GM19035 (cell line): ENCODE data around the gene PHLPP1.
"Not testable (repeated sequence)": the region's sequence is repeated elsewhere in the genome, so short reads cannot be mapped to it uniquely, and the experiment has no call there.

ENCODE experiments used
- ATAC-seq: cut with Tn5 transposase; IDR thresholded peaks from one replicate; pipeline ENCODE4 v1.9.1; 2021; ENCODE audit not compliant: unreplicated experiment

Gene PHLPP1

DNA sequence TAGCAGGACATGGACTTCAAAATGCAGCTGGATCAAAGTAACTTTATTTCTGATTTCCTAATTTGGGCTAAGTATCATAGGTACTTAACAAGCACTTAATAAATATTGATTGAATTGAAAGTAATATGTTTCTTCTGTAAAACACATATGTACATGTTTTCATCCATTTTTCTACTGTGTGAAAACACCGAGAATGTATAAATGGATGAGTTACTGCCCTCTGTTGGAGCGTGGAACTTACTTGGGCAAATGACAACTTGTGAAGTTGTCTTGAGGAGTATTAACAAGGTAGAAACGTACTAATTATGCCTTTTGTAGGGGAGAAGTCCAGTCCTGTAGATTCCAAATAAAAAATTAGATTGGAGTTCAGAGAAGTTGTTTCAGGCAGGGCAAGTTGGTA lies 87.2 kb downstream of the PHLPP1 start:
- ATAC-seq: no peak

DNA sequence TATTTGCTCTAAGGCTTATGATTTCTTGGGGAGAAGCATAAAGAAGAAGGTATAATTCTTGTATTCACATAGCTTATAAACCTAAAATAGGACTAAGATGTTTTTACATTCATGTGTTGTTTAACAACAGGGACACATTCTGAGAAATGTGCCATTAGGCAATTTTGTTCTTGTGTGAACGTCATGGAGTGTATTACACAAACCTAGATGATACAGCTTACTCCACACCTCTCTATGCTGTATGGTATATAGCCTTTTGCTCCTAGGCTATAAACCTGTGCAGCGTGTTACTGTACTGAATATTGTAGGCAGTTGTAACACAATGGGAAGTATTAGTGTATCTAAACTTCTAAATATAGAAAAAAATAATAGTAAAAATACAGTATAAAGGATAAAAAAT lies 92.1 kb downstream of the PHLPP1 start:
- no peak for ATAC-seq

DNA sequence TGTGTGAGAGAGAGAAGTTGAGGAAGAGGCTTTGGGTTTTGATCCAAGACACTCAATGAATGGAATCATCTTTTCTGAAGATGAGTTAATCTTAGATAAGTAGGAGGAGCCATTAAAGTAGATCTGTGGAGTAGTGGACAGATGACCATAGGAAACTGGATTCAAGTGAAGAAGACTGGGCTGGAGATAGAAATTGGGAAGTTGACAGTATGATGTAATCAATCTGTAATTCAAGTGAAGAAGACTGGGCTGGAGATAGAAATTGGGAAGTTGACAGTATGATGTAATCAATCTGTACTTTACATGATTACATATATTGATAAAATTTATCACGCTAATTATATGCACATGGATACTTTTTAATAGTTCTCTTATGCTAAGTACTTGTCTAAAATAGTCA lies 92.8 kb downstream of the PHLPP1 start:
- no peak for ATAC-seq

DNA sequence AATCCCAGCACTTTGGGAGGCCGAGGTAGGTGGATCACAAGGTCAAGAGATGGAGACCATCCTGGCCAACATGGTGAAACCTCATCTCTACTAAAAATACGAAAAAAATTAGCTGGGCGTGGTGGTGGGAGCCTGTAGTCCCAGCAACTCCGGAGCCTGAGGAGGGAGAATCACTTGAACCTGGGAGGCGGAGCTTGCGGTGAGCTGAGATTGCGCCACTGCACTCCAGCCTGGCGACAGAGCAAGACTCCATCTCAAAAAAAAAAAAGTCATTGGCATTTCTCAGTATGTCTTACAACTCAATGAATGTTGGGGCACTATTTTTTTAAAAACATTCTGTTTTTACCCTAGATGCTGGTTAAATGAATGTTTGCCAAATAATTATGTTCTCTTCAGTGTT lies 94.1 kb downstream of the PHLPP1 start:
- ATAC-seq: not testable (repeated sequence)

DNA sequence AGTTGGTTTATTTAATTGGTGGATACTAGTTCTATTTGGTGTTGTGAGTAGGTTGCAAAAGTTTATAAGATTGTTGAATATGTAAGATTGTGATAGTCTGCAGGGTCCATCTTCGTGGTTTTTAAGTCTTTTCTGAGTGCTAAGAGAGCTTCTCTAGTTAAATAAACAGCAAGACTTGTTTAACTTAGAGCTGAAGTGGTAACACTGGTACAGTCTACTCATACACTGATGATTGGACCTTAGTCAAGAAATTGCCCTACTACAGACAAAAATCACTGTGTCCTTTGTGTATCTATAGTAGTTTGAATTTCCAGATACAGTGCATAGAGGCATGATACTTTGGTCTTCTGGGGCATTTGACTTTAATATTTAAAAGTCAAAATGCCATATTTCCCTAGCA lies 94.6 kb downstream of the PHLPP1 start:
- ATAC-seq: no peak

DNA sequence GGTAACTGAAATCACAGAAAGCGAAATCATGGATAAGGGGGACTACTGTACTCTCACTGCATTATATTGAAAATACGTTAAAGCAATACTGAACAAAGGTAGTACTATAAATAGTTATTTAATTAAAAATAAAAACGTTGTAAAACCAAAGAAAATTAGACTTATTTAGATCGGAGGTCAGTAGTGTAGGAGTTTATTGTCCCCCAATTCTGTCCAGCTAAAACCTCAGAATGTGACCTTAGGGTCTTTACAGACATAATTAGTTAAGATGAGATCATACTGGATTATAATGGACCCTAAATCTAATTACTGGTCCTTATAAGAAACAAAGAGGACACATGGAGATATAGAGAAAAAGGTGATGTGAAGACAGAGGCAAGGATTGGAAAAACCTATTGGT lies 95.3 kb downstream of the PHLPP1 start:
- ATAC-seq: no peak

DNA sequence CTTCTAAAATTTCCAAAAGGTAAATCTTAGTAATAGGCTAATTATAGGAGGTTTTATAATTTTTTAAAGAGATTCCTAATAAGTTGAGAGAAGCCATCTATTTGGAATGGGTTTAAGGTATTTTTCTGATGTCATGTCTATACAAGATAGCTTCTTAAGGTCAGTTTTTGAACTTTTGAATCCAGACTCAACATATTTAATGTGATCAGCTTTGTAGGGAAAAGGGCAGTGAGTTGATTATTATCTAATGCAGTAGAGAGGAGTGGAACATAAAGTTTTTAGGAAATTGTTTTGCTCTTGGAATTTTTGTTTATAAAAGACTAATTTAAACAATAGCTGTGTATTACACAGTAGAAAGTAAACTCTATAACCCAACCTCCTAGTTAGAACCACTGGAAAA lies 96.3 kb downstream of the PHLPP1 start:
- no peak for ATAC-seq

DNA sequence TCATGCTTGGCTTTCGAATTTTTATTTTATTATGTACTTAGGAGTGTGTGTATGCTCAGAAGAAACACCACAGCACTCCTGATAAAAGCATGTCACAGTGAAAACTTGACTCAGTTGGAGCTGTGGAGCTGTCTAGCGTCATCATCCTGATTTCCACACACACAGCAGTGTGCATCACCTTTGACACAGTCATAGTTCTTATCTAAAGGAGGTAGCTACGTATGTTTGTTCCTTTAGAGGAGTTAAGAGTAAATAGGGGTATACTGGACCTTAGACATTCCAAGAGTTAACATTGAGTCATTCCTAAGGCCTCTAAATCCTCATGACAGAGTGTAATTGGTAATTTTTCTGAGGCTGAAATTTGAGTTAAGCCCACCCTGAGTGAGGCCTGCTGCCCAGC lies 96.9 kb downstream of the PHLPP1 start:
- no peak for ATAC-seq

DNA sequence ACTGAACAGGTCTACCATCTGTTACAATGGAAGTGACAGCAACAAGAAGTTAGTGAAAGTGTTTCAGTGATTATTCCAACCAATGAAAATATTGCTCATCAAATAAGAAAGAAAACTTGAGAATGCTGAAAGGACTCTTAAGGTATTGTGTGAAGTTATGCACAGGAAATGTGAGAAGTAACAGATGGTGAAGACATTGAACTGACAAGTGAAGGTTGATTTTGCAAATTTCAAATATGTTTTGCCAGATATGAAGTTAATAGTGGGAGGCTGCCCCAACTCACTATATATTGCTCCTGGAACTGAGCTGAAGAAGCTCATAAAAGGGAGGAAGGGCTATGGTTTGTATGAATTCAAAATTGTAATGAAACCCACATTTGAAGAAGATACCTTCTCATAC lies 97.5 kb downstream of the PHLPP1 start:
- no peak for ATAC-seq

DNA sequence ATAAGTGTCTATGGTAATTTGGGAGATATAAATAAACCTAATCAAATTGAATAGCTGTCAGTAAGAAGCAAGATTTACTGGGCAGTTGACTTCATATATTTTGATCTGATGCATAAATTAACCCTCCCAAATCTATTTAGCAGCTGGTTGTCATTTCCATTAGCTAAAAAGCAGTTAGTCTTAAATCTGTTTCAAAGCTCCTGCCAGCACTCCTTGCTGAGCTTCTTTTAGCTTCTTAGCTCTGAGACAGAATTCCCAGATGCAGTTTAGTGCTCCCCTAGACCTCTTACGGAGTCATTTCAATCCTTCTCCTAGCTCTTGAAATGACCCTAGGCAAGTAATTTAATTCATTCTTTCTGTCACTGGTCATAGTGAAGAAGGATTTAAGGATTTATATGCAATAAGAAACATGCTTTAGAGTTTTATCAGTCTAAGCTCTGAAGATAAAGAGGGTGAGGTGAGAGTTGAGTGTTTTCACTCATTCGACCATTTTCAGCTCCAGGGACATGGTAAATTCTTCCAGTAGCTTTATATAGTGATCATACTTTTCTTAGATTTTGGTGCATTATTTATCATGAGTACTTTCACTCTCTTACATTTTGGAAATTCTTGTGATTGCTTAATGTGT lies 98.9 kb downstream of the PHLPP1 start:
- no peak for ATAC-seq

DNA sequence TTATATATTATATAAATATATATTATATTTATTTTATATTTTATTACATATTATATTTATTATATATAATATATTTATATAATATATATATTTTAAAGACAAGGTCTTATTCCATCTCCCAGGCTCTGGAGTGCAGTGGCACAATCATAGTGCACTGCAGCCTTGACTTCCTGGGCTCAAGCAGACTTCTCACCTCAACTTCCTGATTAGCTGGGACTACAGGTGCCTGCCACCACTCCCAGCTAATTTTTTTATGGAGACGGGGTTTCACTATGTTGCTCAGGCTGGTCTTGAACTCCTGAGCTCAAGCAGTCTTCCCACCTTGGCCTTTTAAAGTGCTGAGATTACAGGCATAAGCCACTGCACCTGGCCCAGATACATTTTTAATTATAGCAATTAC lies 110.0 kb downstream of the PHLPP1 start:
- no peak for ATAC-seq

DNA sequence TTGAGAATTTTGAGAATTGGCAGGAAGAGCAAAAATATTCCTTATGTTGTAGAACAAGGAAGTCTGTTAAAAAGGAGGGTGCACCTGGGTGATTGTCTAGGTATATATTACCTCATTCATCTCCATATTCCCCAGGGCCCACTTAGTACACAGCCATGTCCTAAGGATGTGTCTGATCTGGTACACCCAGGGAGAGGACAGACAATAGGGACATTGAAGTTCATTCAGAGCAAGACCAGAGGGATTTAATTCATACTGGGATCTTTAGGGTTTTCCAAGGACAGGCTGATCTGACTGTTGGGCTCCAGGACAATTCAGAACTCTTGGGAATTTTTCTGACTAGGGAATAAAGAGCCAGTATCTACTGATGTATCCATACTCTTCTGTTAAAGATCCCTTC lies 112.1 kb downstream of the PHLPP1 start:
- no peak for ATAC-seq

DNA sequence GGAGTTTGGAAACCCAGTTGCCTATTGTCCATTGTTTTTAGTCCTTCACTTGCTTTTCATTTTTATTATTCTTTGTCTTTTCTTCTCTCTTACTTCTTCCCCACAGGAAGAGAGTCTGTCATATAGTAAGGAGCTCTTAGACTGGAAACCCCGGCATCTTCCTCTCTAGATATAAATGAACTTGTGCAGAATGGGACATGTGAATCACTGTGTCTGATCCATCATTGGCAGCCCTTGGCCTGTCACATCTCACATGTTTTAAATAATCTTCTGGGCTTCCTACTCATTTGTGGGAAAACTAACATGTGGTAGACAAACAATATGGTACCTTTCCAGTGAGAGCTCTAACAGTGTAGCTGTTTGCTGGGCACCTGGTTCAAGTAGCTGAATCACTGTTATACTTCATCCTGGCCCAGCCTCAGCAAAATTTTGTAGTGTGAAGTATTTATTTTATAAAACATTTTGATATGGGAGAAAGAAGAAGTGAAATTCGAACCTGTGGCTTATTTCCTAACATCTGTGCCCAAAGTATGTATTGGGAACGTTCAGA lies 112.8 kb downstream of the PHLPP1 start:
- ATAC-seq: no peak

DNA sequence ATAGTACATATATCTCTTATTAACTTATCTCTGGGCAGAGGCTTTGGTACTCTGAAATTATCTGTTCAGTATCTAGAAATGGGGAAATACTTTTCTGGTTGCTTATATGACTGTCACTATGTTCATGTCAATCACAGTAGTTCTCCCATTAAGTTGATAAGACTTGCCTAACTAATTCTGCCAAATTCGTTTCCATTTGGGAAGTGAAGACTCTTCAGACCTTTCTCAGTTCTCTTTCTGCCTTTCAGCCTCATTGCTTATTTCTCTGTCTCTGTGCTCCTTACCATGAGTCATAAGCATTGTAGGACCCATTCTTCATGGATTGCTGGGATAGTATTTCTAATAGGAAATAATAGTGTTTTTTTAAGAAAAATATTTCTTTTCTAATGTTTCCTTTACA lies 113.5 kb downstream of the PHLPP1 start:
- no peak for ATAC-seq

DNA sequence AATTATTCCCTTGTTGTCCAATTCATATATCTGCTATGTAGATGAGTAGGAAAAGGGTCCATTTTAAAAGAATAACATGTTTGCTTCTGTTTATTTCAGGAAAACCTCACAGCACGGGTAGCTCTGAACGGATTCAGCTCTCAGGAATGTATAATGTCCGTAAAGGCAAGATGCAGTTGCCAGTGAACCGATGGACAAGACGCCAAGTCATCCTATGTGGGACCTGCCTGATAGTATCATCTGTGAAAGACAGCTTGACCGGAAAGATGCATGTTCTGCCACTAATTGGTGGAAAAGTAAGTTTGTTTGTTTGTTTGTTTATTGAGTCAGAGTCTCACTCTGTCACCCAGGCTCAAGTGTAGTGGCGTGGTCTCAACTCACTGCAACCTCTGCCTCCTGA lies 114.6 kb downstream of the PHLPP1 start:
- no peak for ATAC-seq

DNA sequence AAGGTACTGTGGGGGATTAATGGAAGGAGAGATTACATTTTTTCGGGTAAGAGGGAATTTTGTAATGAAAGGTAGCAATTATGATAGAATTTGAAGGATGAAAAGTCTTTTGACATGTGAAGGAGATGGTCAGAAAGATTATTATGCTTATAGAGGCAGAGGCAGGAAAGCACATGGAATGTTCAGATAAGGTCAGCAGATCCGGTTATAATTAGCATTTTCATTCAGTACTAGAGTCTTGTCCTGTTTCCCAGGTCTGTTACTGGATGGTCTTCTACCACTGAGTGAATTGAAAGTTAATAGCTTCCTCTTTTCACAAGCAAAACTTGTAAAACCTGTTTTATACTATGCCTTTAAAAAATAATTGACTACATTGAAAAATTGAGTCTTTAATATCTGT lies 116.9 kb downstream of the PHLPP1 start:
- ATAC-seq: no peak

DNA sequence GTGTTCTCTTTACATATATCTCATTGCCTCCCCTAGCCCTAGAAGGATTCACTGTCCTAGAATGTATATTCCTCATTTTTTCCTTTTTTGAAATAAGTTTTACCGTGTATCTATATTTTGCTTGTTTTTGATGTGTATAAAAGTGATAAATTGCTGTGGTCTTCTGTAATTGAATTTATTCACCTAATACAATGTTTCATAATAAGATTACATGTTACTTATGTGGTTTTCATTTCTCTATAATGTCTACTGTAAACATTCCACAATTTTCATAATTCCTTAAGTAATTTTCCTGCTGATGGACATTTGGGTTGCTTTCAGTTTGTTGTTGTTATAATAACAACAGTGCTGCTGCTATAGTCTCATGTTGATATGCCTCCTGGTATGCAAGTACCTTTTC lies 118.2 kb downstream of the PHLPP1 start:
- no peak for ATAC-seq

DNA sequence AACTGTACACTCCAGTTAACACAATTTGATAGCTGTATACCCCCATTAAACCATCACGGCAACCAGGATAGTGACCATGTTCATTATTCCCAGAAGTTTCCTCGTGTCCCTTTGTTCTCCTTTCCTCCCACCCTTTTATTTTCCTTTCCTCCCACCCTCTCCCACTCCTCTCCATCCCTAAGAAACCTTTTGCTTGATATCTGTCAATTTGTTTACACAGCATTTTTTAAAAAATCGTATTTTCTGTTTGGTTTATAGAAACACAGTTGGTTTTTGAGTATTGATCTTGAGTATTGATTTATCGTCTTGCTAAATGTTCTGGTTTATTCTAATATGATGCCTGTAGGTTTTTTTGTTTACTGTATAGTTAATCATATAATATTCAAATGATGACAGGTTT lies 119.4 kb downstream of the PHLPP1 start:
- ATAC-seq: no peak

DNA sequence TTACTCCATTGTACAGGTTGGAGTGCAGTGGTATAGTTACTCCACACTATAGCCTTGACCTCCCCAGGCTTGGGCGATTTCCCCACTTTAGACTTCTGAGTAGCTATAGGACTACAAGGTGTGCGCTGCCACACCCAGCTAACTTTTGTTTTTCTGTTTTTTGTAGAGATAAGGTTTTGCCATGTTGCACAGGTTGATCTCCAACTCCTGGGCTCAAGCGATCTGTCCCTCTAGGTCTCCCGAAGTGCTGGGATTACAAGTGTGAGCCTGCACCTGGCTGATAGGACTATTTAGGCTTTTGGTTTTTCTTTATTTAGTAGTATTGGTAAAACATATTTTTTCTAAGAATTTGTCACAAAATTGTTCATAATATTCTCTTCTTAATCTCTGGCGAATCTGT lies 121.7 kb downstream of the PHLPP1 start:
- no peak for ATAC-seq

DNA sequence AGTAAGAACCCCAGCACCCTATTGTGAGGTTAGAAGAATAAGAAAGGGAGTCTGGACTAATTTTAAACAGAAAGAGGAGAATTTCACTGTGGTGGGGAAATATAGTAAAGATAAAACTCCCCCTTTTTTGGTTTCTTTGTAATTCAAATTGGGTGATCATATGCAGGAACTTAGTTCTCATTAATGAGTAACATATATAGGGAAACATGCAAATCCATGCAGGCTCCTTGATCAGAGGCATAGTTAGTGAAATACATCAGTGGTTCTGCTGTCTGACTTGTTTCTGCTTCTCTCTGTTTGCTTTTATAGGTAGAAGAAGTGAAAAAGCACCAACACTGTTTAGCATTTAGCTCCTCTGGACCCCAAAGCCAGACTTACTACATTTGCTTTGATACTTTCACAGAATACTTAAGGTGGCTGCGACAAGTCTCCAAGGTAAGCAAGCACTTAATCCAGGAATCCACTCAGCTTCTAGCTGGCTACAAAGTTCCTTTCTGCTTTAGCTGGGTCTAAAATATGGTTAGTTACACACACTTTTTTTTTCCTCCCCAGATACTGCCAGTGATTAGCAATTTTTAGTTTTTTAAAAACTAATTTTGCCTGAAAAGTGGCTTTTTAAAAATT lies 123.2 kb downstream of the PHLPP1 start:
- no peak for ATAC-seq

DNA sequence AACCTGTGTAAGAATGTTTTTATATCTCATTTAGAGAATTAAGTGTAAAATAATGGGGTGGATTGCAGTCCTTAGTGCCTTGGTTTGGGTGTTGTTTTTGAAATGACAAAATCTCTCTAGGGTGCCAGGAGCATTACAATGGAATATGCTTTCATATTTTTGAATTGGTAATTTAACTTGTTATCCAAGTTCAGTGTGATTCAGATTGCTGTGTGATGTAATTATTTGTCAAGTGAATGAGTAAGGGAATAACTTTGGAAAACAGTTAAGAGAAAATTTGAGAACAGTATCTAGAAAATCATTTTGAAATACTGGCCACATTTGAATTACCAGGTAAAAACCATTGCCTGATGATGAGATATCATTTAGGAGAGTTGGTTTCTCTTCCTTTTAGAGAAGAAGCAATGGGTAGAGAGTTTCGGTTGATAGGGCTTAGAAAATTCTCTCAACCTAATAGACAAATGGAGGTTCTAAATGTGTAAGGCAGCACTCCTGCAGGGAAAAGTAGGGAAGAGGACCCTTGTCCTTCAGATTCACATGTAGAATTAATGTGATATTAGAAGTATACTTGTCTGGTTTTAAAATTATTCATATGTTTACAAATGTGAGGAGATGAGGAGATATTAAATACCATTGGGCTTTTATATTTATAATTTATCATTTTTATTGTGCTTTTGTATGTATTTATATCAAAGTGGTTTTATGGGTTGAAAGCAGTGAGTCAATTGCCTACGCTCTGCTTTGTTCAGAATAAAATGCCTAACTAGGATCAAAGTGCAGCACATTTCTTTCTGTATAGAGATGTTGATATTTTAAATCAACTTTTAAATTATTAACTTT lies 124.8 kb downstream of the PHLPP1 start:
- no peak for ATAC-seq

DNA sequence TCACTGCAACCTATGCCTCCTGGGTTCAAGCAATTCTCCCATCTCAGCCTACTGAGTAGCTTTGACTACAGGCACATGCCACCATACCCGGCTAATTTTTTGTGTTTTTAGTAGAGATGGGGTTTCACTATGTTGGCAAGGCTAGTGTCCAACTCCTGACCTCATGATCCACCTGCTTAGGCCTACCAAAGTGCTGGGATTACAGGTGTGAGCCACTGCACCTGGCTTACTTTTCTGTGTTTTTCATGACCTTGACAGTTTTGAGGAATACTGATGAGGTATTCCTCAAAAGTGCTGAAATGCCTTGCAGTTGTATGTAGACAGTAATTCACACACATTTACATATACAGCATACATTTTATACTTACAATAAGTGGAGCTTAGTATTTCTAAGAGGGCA lies 126.1 kb downstream of the PHLPP1 start:
- no peak for ATAC-seq
